WI38 (cell line): ENCODE results near the gene LARP4B.

Experiments
- H3K4me3 ChIP-seq: 2 replicates; pipeline ENCODE4 v1.5.1; 2011; ENCODE audit warnings: low read depth, mild to moderate bottlenecking, control low read depth, low read length
- CTCF ChIP-seq: IDR thresholded peaks from 2 replicates; pipeline ENCODE4 v1.5.1; 2012; ENCODE audit warnings: low read depth, mild to moderate bottlenecking, control low read depth, low read length

Gene LARP4B

GRCh38 chr10:822197-822596 is 109.3 kb downstream of the LARP4B start:
- no peak for TF ChIP-seq CTCF

GRCh38 chr10:821322-821721 is 110.2 kb downstream of the LARP4B start:
- H3K4me3 ChIP-seq: no peak overlapping the region
- no peak for TF ChIP-seq CTCF

More at GRCh38 chr10:822197-822596, 109.3 kb downstream of the LARP4B start:
- H3K4me3 ChIP-seq: no peak overlapping the region

- no peak for TF ChIP-seq CTCF
- no peak overlapping the region for H3K4me3 ChIP-seq
Measured at GRCh38 chr10:819816-820215, 111.7 kb downstream of the LARP4B start.

GRCh38 chr10:819326-819725 is 112.2 kb downstream of the LARP4B start:
- no peak for TF ChIP-seq CTCF
- no peak overlapping the region for H3K4me3 ChIP-seq

GRCh38 chr10:818526-819220 is 112.8 kb downstream of the LARP4B start:
- no peak for TF ChIP-seq CTCF

GRCh38 chr10:818010-818409 is 113.5 kb downstream of the LARP4B start:
- TF ChIP-seq CTCF: no peak
- no peak overlapping the region for H3K4me3 ChIP-seq

More at GRCh38 chr10:818526-819220, 112.8 kb downstream of the LARP4B start:
- no peak overlapping the region for H3K4me3 ChIP-seq

GRCh38 chr10:817371-817770 is 114.1 kb downstream of the LARP4B start:
- H3K4me3 ChIP-seq: no peak overlapping the region
- TF ChIP-seq CTCF: no peak
